ENCODE data around the gene YBX1.

GRCh38 chr1:42723511-42723910 is 41.3 kb downstream of the YBX1 start:
- TF ChIP-seq ZNF75D (CRISPR knock-in tag; IDR thresholded peaks at IDR 0.05; ENCODE audit: borderline replicate concordance) (no peak), RFX1 (IDR thresholded peaks at IDR 0.05) (no peak), MTA3 (CRISPR knock-in tag; IDR thresholded peaks at IDR 0.05) (no peak), SALL1 (CRISPR knock-in tag; IDR thresholded peaks at IDR 0.05) (no peak), POLR2AphosphoS5 (IDR thresholded peaks at IDR 0.05; ENCODE audit: low read depth, low read length) (no peak), ZBTB10 (CRISPR knock-in tag; IDR thresholded peaks at IDR 0.05; ENCODE audit: borderline replicate concordance) (no peak), CTCF (CRISPR knock-in tag; IDR thresholded peaks at IDR 0.05) (no peak)

Data from HepG2 (cell line).